HL-60 (cell line): Measurements from ENCODE around the gene RPL27A.

ENCODE experiments used
- DNase-seq, 2 experiments: peaks; one replicate each; pipeline ENCODE4 v3.0.0-alpha.2; 2010 to 2020; ENCODE audit warnings: low read depth in 1 of 2, low spot score in 1 of 2
- H3K27ac ChIP-seq: fragments of 250-450 bp; sonication (Bioruptor Pico); replicated peaks from 2 replicates; pipeline ENCODE4 v1.5.1; 2020; ENCODE audit warnings: mild to moderate bottlenecking, moderate library complexity
- H3K27me3 ChIP-seq: fragments of 250-450 bp; sonication (Bioruptor Pico); 2 replicates; pipeline ENCODE4 v1.5.1; 2021; ENCODE audit warnings: mild to moderate bottlenecking, moderate library complexity; ENCODE audit not compliant: insufficient read depth, poor library complexity, severe bottlenecking
- H3K4me3 ChIP-seq: replicated peaks from 2 replicates; pipeline ENCODE4 v1.5.1; 2011; ENCODE audit warnings: mild to moderate bottlenecking, control low read depth, low read length; ENCODE audit not compliant: insufficient read depth
- CTCF ChIP-seq: IDR thresholded peaks from one replicate; pipeline ENCODE4 v1.5.1; 2011; ENCODE audit warnings: low read length, control low read depth, inconsistent platforms; ENCODE audit not compliant: insufficient read depth
- GABPA ChIP-seq: IDR thresholded peaks from 2 replicates; pipeline ENCODE4 v1.6.1; 2012; ENCODE audit warnings: low read depth
- POLR2AphosphoS5 ChIP-seq: IDR thresholded peaks from 2 replicates; pipeline ENCODE4 v1.6.1; 2012; ENCODE audit warnings: low read depth
- REST ChIP-seq: IDR thresholded peaks from 2 replicates; pipeline ENCODE4 v1.6.1; 2012; ENCODE audit warnings: low read depth; ENCODE audit not compliant: insufficient replicate concordance
- SPI1 ChIP-seq: IDR thresholded peaks from 2 replicates; pipeline ENCODE4 v1.6.1; 2012; ENCODE audit warnings: low read depth, mild to moderate bottlenecking, borderline replicate concordance

The RPL27A gene

GRCh38 chr11:8698379-8698851 is 15.8 kb downstream of the RPL27A start:
- Histone ChIP-seq H3K27ac (no peak overlapping the region), H3K4me3 (no peak overlapping the region), H3K27me3 (no peaks in the 10 kb centered on the region)
- DNase-seq = no peak
- TF ChIP-seq CTCF (no peak), GABPA (no peak), SPI1 (no peak), REST (no peak), POLR2AphosphoS5 (no peak)

DNA sequence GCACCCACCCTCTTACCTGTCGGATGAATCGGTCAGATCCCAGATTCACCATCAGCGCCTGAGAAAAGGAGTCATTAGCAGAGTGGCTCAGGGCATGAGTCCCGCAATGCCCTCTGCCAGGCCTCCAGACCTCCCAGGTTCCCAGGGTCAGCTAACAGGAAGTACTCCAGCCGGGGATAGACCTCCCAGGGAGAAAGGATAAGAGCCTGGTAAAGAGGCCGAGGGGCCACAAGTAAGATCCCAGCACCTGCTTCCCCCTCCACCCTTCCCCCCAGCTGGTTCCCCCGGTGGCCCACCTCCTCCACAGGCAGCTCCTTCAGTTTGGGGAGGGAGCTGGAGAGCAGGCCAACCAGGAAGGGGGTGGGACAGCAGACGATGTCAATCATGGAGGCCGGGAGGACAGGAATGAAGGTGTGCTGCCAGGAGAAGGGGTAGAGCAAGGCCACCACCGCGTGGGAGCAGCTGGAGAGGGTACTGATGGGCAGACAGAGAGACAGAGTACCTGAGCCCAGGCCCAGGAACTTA is 16.4 kb downstream of the RPL27A start:
- Histone ChIP-seq H3K27me3 (no peaks in the 10 kb centered on the region), H3K27ac (no peak overlapping the region), H3K4me3 (no peak overlapping the region)
- DNase-seq = no peak
- TF ChIP-seq POLR2AphosphoS5 (no peak), REST (no peak), GABPA (no peak), SPI1 (no peak), CTCF (no peak)

DNA sequence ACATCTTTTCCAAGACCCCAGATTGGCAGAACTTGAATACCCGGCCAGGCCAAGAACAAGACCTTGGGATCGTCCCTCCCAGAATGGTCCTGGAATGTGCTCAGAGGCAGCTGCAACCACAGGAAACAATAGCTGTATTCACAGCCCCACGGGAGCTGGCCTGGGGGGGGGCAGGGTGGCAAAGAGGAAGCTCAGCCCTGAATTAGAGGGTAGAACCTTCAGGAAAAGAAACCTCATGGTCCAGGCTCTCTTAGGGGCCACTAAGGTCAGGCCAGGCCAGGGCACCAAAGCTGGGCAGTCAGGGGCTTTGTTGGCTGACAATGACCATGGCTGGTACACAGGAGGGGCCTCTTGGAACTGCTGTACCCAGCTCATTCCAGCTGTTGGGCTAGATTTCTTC is 17.3 kb downstream of the RPL27A start:
- Histone ChIP-seq H3K27ac (no peak overlapping the region), H3K4me3 (no peak overlapping the region), H3K27me3 (no peaks in the 10 kb centered on the region)
- TF ChIP-seq SPI1 (no peak), POLR2AphosphoS5 (no peak), REST (no peak), GABPA (no peak)
- peak in 1 of 2 experiments; percentile 59 for DNase-seq
